ENCODE results near the gene LIN9. TPM values are rescaled to one million over a fixed set of nuclear protein-coding genes. Genes with fewer than 3 reads are reported as not detected.
A peak's percentile ranks its signal among the peaks of the same experiment; 100 is the strongest.

LIN9 gene
- total RNA-seq, 2 donors from 2014 or later, result 5.5 to 10.3 TPM

DNA sequence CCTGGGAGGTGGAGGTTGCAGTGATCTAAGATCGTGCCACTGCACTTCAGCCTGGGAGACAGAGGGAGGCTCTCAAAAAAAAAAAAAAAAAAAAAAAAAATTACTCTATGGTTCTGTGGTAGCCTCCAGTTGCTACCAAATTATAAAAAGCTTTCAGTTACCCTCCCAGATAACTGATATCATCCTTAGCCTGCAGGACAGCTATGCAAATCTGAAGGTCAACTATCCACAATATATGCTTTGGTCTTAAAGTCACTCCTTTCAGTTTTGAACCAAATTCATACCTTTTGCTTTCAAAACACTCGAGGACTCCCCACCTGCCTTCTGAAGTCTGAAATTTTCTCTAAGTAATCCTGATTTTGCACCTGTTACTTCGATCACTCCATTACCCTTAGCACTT is 82.4 kb downstream of the LIN9 start:
- Mint-ChIP-seq H3K4me1 (no peaks in the 10 kb centered on the region), H3K9me3 (no peaks in the 10 kb centered on the region), H3K4me3 (no peak overlapping the region), H3K27ac (no peak overlapping the region), H3K36me3 (ENCODE audit: low read depth) (peaks cover 5% of the 10 kb centered on the region), H3K27me3 (peaks cover 21% of the 10 kb centered on the region)
- no peak for ATAC-seq (replicated peaks)

DNA sequence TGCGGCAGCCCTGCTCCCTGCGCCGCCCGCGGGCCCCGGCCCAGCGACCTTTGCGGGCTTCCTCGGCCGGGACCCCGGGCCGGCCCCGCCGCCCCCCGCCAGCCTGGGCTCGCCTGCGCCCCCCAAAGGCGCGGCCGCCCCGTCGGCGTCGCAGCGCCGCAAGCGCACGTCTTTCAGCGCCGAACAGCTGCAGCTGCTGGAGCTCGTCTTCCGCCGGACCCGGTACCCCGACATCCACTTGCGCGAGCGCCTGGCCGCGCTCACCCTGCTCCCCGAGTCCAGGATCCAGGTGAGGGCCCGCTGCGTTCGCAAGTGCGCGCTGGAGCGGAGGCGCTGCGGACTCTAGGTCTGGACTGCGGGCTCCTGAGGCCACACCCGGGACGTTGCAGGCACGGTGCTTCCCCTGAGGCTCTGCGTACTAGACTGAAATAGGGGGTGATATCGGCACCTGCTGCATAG is 85.1 kb downstream of the LIN9 start:
- no peaks in the 10 kb centered on the region for H3K36me3 Mint-ChIP-seq (ENCODE audit: low read depth)
- no peak overlapping the region for H3K27ac Mint-ChIP-seq
- H3K27me3 Mint-ChIP-seq, result peaks cover 25% of the 10 kb centered on the region
- H3K4me3 Mint-ChIP-seq, result peak overlapping the region; percentile 70
- peak; percentile 55 for ATAC-seq (replicated peaks)
- H3K9me3 Mint-ChIP-seq, result no peaks in the 10 kb centered on the region
- no peaks in the 10 kb centered on the region for H3K4me1 Mint-ChIP-seq

DNA sequence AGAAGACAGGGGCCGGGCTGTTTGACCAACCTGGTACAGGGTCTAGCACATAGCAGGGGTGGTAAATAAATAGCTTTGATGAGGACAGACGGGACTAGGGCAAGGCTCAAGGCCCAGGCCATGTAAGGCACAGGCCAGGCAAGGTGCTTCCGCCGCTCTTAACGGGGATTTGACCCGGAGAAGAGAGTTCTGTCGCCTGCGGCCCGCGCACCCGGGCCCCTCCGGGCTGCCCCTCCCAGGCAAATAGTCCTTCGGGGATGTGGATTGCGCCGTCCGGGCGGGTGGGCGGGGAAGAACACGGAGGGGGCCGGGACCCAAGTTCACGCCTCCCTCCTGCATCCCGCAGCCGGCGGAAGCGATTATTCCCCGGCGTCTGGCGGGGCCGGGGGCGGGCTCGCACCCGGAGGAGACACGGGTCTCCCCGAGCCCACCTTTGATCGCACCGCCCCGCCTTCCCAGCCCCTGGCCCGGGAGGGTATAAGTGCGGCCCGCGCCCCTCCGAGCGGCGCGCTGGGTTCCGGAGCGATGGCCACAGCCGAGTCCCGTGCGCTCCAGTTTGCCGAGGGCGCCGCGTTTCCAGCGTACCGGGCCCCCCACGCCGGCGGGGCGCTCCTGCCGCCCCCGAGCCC is 85.7 kb downstream of the LIN9 start, which contains the start of gene MIXL1:
Gene MIXL1 (plus strand): TSS at position 508 of the 629 bp plus-strand sequence. CDS start 18 bp downstream, at position 526.
- ATAC-seq (replicated peaks), result peak; percentile 18

DNA sequence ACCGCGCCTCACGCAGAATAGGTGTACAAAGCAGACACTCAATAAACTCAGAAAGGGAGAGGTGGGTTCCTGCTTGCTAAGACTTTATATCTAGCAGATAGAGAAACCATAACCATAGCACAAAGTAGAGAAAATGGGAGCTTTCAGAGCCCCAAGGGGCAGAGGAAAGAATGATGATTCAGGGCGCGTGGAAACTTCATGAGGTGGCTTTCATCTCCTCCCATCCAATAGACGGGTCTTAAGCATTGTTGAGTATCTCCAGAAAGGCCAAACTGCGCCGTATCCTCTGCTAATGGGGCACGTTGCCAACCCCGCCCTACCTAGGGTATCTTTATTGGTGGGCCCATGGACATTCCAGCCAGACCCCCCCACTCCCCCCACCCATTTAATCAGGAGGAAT is 86.3 kb downstream of the LIN9 start:
- Mint-ChIP-seq H3K4me1 (no peaks in the 10 kb centered on the region), H3K27me3 (peaks cover 25% of the 10 kb centered on the region), H3K4me3 (peak overlapping the region; percentile 25), H3K36me3 (ENCODE audit: low read depth) (no peaks in the 10 kb centered on the region), H3K27ac (no peak overlapping the region), H3K9me3 (no peaks in the 10 kb centered on the region)
- no peak for ATAC-seq (replicated peaks)

More for the DNA sequence above, 85.7 kb downstream of the LIN9 start, which contains the start of gene MIXL1:
- Mint-ChIP-seq H3K27ac (no peak within 1 kb of the TSS), H3K4me3 (peak within 1 kb of the TSS; percentile 70), H3K27me3 (peaks cover 25% of the 10 kb centered on the region), H3K36me3 (ENCODE audit: low read depth) (no peaks in the 10 kb centered on the region), H3K9me3 (no peaks in the 10 kb centered on the region), H3K4me1 (no peaks in the 10 kb centered on the region)

DNA sequence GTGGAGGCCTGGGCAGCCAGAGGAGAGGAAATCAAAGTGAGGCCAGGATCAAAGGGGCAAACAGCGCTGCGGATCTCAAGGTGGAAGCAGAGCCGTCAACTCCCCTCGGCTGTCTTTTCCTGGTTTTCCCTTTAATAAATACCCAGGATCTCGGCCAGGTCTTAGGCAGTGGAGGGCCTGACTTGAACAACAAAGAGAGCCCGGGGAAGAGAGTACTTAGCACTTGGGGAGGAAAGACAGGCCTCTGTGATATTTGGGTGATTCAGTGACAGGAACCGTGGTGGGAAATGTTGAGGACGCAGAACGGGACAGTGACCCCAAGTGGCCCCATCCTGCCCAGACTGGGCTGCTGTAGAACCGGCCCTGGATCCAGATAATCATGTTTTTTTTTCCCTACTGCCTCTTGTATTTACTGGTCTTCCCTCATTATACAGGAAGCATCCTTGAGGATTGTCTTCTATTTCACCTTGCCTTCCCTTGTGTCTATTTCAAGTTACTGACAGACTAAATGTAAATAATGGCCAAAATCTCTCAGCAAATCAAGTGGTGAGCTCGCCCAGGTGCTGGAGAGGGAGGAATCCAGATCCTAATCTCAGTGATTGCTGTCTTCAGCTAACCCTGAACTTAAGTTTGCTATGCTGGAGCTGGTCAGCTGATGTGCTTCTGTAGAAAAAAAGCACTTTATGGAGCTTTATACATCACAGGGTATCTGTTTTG is 88.3 kb downstream of the LIN9 start:
- peaks cover 20% of the 10 kb centered on the region for H3K27me3 Mint-ChIP-seq
- H3K27ac Mint-ChIP-seq, result no peak overlapping the region
- H3K9me3 Mint-ChIP-seq, result no peaks in the 10 kb centered on the region
- ATAC-seq (replicated peaks), result no peak
- H3K36me3 Mint-ChIP-seq (ENCODE audit: low read depth), result no peaks in the 10 kb centered on the region
- H3K4me1 Mint-ChIP-seq, result no peaks in the 10 kb centered on the region
- no peak overlapping the region for H3K4me3 Mint-ChIP-seq

DNA sequence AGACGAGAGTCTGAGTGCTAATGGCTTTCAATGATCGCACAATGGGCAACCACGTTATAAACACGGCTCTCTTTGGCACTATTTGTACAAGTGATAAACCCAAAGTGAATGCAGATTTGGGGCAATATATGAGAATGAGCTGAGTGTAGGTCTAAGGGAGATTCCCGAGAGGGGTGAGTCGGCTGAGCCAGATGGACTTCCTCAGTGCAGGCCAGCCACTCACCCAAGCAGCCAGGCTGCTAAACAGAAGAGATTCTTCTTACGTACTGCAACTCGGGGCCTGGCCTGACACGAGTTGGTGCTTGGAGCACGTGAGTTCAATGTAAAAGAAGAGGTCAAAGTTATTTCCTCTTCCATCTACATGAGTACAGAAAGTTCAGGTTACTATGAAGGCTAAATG is 91.7 kb downstream of the LIN9 start:
- Mint-ChIP-seq H3K4me1 (no peaks in the 10 kb centered on the region), H3K9me3 (no peaks in the 10 kb centered on the region), H3K4me3 (no peak overlapping the region), H3K27ac (no peak overlapping the region), H3K36me3 (ENCODE audit: low read depth) (no peaks in the 10 kb centered on the region), H3K27me3 (peaks cover 9% of the 10 kb centered on the region)
- ATAC-seq (replicated peaks), result no peak

DNA sequence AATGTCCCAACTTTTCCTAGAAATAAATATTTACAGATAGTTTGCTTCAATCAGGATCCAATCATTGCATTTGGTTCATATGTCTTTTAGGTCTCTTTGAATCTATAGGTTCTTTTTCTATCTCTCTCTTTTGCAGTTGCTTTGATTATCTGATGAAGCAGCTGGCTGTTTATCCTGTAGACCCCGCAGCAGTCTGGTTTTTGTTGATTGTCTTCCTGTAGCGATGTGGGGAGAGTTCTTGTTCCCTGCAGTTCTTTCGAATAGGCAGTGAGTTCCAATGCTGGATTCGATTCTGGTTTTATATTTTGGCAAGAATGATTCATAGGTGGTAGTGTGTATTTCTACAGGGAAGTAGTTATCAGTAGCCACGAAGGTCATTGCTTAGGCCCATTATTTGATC is 92.9 kb downstream of the LIN9 start:
- no peak for ATAC-seq (replicated peaks)
- H3K9me3 Mint-ChIP-seq, result no peaks in the 10 kb centered on the region
- no peaks in the 10 kb centered on the region for H3K36me3 Mint-ChIP-seq (ENCODE audit: low read depth)
- H3K27ac Mint-ChIP-seq, result peak overlapping the region; percentile 17
- H3K4me3 Mint-ChIP-seq, result no peak overlapping the region
- H3K4me1 Mint-ChIP-seq, result no peaks in the 10 kb centered on the region
- peaks cover 4% of the 10 kb centered on the region for H3K27me3 Mint-ChIP-seq

DNA sequence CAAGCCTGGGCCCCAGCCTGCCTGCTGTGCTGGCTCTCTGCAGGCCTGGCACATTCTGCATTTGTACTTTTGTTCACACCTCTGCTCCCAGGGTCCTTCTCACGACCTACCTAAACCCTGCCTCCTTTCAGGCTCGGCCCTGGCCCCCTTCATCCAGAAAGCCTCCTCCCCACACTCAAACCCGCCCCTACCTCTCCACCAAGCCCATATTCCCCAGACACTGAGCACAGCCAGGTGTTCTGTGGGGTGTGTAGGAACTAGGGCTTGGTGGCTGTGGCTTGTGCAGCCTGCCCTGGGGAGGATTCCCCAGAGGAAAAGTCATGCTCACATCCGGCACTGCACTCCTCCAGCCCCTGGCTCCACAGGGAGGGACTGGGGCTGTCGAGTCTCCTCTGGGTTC is 93.7 kb downstream of the LIN9 start:
- peak overlapping the region; percentile 17 for H3K27ac Mint-ChIP-seq

DNA sequence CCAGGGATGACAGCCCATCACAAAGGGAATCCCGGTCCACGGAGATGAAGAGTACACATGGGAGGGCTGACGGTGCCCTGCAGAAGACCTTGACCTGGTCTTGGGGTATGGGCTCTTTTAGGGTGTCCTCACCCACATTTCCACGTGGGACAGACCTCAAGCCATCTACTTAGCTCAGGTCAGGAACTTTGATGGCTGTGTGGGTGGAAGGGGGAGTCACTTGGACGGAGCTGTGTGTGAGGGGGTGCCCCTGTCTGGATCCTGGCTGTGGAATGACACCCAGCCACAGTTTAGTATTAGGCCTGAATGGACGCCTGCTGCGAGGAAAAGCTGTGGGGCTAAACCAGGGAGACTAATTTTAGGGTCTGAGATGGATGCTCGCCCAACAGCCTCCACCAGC is 96.4 kb downstream of the LIN9 start:
- H3K27ac Mint-ChIP-seq, result no peak overlapping the region
- H3K27me3 Mint-ChIP-seq, result no peaks in the 10 kb centered on the region
- H3K4me3 Mint-ChIP-seq, result no peak overlapping the region
- H3K9me3 Mint-ChIP-seq, result no peaks in the 10 kb centered on the region
- no peaks in the 10 kb centered on the region for H3K36me3 Mint-ChIP-seq (ENCODE audit: low read depth)
- no peak for ATAC-seq (replicated peaks)
- no peaks in the 10 kb centered on the region for H3K4me1 Mint-ChIP-seq

More for the DNA sequence above, 93.7 kb downstream of the LIN9 start:
- ATAC-seq (replicated peaks), result no peak
- no peaks in the 10 kb centered on the region for H3K4me1 Mint-ChIP-seq
- peaks cover 4% of the 10 kb centered on the region for H3K27me3 Mint-ChIP-seq
- no peaks in the 10 kb centered on the region for H3K36me3 Mint-ChIP-seq (ENCODE audit: low read depth)
- H3K4me3 Mint-ChIP-seq, result no peak overlapping the region
- no peaks in the 10 kb centered on the region for H3K9me3 Mint-ChIP-seq

DNA sequence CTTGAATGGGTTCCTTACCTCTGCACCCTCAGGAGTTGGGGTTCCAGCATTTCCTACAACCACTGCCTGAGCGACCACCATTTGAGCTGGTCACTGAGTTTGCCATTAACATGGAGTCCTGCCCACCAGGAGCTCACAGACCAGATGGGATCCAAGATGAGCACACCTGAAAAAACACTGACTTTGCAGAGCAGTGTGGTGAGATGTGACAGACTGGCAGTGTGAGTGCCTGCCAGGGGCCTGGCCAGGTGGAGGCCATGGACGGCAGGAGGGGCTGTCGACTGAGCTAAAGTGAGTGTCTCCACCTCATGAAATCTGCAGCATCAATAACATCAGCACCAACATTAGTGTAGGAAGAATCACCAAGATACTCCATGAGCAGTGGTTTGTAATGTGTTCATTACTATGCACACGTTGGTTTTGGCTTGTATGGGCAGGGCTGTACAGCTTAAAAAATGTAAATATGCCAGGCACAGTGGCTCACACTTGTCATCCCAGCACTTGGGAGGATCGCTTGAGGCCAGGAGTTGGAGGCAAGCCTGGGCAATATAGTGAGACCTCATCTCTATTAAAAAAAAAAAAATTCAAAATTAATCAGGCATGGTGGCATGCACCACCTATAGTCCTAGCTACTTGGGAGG is 97.7 kb downstream of the LIN9 start:
- Mint-ChIP-seq H3K36me3 (ENCODE audit: low read depth) (no peaks in the 10 kb centered on the region), H3K4me1 (no peaks in the 10 kb centered on the region), H3K4me3 (no peak overlapping the region), H3K27ac (no peak overlapping the region), H3K9me3 (no peaks in the 10 kb centered on the region), H3K27me3 (no peaks in the 10 kb centered on the region)
- ATAC-seq (replicated peaks), result no peak

DNA sequence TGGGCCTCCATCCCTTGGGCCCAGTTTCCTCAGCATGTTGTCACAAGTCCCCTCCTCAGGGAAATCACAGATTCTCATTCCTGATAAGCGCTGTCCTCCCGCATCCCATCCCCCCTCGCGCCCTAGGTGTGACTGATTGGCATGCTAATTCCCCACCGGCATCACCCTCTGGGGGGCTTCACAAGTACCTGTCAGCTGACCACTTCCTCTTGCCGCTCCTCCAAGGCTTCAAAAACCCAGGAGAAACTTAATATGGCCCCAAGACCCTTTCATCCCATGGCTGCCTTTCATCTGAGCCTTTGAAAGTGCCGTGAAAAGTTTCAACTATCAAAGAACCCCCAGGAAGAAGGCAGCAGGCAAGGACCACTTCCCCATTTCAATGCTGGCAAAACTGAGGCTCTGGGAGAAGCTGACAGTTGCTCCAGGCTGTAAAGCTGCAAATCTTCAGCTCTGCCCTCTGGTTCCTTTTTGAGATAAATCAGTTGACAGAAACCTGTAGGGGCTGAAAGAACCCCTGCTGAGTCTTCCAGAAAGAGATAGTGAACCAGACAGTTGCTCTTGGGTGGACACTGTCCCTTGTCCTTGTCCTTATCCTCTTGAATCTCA is 98.3 kb downstream of the LIN9 start:
- no peak overlapping the region for H3K27ac Mint-ChIP-seq
- ATAC-seq (replicated peaks), result no peak
- no peaks in the 10 kb centered on the region for H3K36me3 Mint-ChIP-seq (ENCODE audit: low read depth)
- no peaks in the 10 kb centered on the region for H3K9me3 Mint-ChIP-seq
- H3K27me3 Mint-ChIP-seq, result no peaks in the 10 kb centered on the region
- H3K4me3 Mint-ChIP-seq, result no peak overlapping the region
- H3K4me1 Mint-ChIP-seq, result no peaks in the 10 kb centered on the region

DNA sequence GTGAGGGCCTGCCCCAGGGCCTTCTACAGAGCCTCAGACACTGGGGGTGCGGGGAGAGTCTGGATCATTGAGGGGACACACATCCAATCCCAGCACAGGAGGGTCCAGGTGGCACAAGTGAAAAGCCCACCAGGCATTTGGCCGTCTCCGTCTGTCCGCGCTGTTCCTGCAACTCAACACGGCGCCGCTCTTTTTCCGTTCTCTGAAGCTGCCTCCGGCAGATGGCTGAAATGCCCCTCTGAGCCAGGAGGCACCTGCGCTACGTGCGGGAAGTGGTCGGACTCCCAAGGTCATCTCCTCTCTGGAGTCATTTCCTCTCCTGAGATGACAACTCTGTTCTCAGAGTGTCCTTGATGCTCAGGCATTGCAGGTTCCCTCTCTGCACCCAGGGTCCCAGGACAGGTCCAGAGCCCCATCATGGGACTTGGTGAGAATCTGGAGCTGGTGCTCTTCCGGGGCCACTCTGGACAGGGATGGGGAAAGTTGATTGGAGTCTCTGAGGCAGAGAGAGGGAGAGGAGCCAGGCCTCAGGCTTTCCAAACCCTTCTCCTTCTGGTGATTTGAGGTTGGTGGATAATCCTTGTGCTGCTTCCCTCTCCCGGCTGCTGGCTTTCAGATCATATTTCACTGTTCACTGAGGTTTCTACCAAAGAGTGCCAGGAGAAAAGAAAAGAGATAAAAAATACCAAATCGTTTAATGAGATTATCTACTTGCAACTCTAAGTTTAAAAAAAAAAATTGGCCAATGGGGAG is 99.5 kb downstream of the LIN9 start:
- H3K4me1 Mint-ChIP-seq, result no peaks in the 10 kb centered on the region
- H3K36me3 Mint-ChIP-seq (ENCODE audit: low read depth), result no peaks in the 10 kb centered on the region
- no peaks in the 10 kb centered on the region for H3K9me3 Mint-ChIP-seq
- H3K27me3 Mint-ChIP-seq, result no peaks in the 10 kb centered on the region
- no peak for ATAC-seq (replicated peaks)
- no peak overlapping the region for H3K4me3 Mint-ChIP-seq
- no peak overlapping the region for H3K27ac Mint-ChIP-seq

DNA sequence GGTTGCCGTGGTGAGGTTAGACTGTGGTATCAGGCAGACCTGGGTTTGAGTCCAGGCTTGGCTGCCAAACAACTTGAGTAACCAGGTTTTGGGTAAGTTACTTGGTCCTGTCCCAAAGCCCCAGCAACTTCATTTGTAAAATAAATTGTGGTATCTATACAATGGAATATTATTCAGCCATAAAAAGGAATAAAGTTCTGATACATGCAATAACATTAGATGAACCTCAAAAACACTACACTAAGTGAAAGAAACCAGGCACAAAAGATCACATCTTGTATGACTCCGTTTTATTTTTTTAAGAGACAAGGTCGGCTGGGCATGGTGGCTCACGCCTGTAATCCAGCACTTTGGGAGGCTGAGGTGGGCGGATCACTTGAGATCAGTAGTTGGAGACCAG is 101.9 kb downstream of the LIN9 start:
- no peaks in the 10 kb centered on the region for H3K4me1 Mint-ChIP-seq
- no peak for ATAC-seq (replicated peaks)
- H3K27ac Mint-ChIP-seq, result no peak overlapping the region
- H3K36me3 Mint-ChIP-seq (ENCODE audit: low read depth), result no peaks in the 10 kb centered on the region
- no peaks in the 10 kb centered on the region for H3K9me3 Mint-ChIP-seq
- H3K4me3 Mint-ChIP-seq, result no peak overlapping the region
- H3K27me3 Mint-ChIP-seq, result no peaks in the 10 kb centered on the region

DNA sequence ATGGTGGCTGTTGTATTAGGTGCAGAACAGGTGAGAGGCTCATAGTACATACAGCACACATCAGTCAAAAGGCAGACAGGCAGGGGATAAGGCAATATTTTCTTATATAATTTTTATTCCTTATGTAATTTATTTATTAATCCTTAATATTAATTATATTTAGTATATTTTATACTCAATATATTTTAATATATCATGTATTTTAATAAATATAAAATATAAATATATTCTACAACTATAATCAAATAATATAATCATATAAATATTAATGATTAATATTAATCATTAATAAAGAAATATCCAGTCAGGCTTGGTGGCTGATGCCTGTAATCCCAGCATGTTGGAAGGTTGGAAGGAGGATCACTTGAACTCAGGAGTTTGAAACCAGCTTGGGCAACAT is 104.8 kb downstream of the LIN9 start:
- Mint-ChIP-seq H3K4me3 (no peak overlapping the region), H3K4me1 (no peaks in the 10 kb centered on the region), H3K9me3 (no peaks in the 10 kb centered on the region), H3K36me3 (ENCODE audit: low read depth) (no peaks in the 10 kb centered on the region), H3K27me3 (peaks cover 3% of the 10 kb centered on the region), H3K27ac (no peak overlapping the region)
- ATAC-seq (replicated peaks), result no peak

Data from activated T-helper 17 cell treated with anti-CD3 and anti-CD28 coated beads, Interleukin-2, amount 50 U/mL, for 72 hours (primary cell).